Spleen (tissue), 7 donors: ENCODE results near the gene PNPLA2.

Experiments used
- POLR2AphosphoS5 ChIP-seq, 3 donors: sonication (generic); formaldehyde crosslinking; IDR thresholded peaks; one replicate each; pipeline ENCODE4 v1.5.1; 2017; ENCODE audit warnings: antibody characterized with exemption in 3 of 3
- TF ChIP-seq, protein P1 (sequence below), 11 experiments: fragments of 200-600 bp in 7 of 11; fragments of 450-650 bp in 4 of 11; sonication (generic) in 4 of 11; IDR thresholded peaks in 8 of 11; conservative IDR thresholded peaks in 3 of 11; 1 replicate in 7 of 11; 2 replicates in 4 of 11; pipeline versions ENCODE4 v1.4.0 to v1.8.0; 2016 to 2021; ENCODE audit warnings: antibody characterized with exemption in 11 of 11, inconsistent platforms in 4 of 11, mild to moderate bottlenecking in 1 of 11
- donor health status: DM: no; HTN: no; CAD: no; lungs with moderate emphysema.
- donor health status: DM: no; HTN: no; CAD: no.
- donor health status: DM: no; HTN: no; CAD: no.

DNA sequence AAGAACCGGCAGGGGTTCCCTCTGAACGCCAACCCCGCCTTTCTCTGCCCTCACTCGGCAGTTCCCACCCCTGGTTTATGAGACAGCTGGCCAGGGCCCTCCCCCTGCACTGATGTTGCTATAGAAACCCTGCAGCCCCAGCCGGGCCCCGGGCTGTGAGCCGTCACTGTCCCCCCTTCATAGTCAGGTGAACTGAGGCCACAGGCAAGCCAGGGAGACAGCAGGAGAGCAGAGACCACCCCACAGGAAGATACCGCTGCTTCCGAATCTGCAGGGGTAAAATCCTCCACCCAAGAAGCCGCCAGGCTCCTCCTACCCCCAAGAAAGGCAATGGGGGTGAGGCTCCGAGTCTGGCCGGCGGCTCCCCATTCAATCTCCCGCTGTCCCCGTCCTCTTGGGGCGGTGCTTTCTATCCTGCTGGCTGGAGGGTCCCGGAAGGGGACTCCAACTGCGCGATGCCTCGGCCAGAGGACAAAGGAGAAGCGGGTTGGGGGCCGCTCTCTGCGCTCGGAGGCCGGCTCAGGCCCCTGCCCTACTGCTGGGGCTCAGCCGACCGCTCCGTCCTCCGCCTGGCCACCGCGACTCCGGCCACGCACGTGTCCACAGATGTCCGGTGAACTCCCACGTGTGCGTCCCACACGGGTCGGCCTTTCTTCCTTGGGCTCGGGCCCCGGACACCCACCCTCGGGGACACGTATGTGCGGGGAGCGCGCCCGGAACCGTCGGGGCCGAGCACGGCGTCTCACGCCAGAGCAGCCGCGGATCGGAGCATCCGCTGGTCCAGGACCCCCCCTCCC lies 21.2 kb upstream of the PNPLA2 start:
- TF ChIP-seq, protein P1, sequence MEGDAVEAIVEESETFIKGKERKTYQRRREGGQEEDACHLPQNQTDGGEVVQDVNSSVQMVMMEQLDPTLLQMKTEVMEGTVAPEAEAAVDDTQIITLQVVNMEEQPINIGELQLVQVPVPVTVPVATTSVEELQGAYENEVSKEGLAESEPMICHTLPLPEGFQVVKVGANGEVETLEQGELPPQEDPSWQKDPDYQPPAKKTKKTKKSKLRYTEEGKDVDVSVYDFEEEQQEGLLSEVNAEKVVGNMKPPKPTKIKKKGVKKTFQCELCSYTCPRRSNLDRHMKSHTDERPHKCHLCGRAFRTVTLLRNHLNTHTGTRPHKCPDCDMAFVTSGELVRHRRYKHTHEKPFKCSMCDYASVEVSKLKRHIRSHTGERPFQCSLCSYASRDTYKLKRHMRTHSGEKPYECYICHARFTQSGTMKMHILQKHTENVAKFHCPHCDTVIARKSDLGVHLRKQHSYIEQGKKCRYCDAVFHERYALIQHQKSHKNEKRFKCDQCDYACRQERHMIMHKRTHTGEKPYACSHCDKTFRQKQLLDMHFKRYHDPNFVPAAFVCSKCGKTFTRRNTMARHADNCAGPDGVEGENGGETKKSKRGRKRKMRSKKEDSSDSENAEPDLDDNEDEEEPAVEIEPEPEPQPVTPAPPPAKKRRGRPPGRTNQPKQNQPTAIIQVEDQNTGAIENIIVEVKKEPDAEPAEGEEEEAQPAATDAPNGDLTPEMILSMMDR (IDR thresholded peaks at IDR 0.05 in 8 of 11, conservative IDR thresholded peaks at IDR 0.05 in 3 of 11), result no peak
- peak; percentile 51 to 83 (median 69) for TF ChIP-seq POLR2AphosphoS5 (IDR thresholded peaks at IDR 0.05)
